Measurements from ENCODE around the gene KRTDAP. TPM values are rescaled to one million over a fixed set of nuclear protein-coding genes. Genes with fewer than 3 reads are reported as not detected.

KRTDAP gene
- total RNA-seq, 1 donor from 2014 or later, result not detected

- H3K79me2 ChIP-seq (ENCODE audit: insufficient read depth, low read length), result no peaks in the 10 kb centered on the region
- H3K36me3 ChIP-seq (ENCODE audit: insufficient read depth, low read length), result no peaks in the 10 kb centered on the region
- H3K4me1 Mint-ChIP-seq (ENCODE audit: low read depth, unreplicated experiment), result peaks cover 12% of the 10 kb centered on the region
- H3K4me3 ChIP-seq (ENCODE audit: insufficient read depth, low read depth, low read length), result no peak overlapping the region
- no peak overlapping the region for H3K4me3 Mint-ChIP-seq (ENCODE audit: unreplicated experiment)
- peaks cover 3% of the 10 kb centered on the region for H3K36me3 Mint-ChIP-seq (ENCODE audit: low read depth, unreplicated experiment)
- H3K9ac ChIP-seq (ENCODE audit: low read length), result no peak overlapping the region
- peaks cover 34% of the 10 kb centered on the region for H3K27me3 Mint-ChIP-seq (ENCODE audit: low read depth, unreplicated experiment)
- no peaks in the 10 kb centered on the region for H3K9me3 ChIP-seq (ENCODE audit: insufficient read depth, low read depth, low read length)
- FAIRE-seq, result no peak
- H3K4me2 ChIP-seq (ENCODE audit: low read length), result no peak overlapping the region
- H3K27ac Mint-ChIP-seq (ENCODE audit: unreplicated experiment), result no peak overlapping the region
- H3K27me3 ChIP-seq (ENCODE audit: insufficient read depth, low read length), result no peaks in the 10 kb centered on the region
- no peak for TF ChIP-seq CTCF (IDR thresholded peaks at IDR 0.05; ENCODE audit: insufficient read depth, low read depth, low read length)
- no peak for TF ChIP-seq EZH2 (IDR thresholded peaks at IDR 0.05; ENCODE audit: insufficient read depth, low read length)
- H3K4me1 ChIP-seq (ENCODE audit: insufficient read depth, low read length), result no peaks in the 10 kb centered on the region
- H3K9me3 Mint-ChIP-seq (ENCODE audit: unreplicated experiment), result no peaks in the 10 kb centered on the region
- no peak overlapping the region for H2AFZ ChIP-seq (ENCODE audit: low read depth, low read length)
- H3K27ac ChIP-seq (ENCODE audit: low read depth, low read length), result no peak overlapping the region
- DNase-seq (ENCODE audit: low read depth), result no peak
- no peaks in the 10 kb centered on the region for H4K20me1 ChIP-seq (ENCODE audit: insufficient read depth, low read length)
Measured at GRCh38 chr19:35460608-35461007, 29.7 kb downstream of the KRTDAP start.

- Histone ChIP-seq H2AFZ (ENCODE audit: low read depth, low read length) (no peak overlapping the region), H3K9me3 (ENCODE audit: insufficient read depth, low read depth, low read length) (no peaks in the 10 kb centered on the region), H3K79me2 (ENCODE audit: insufficient read depth, low read length) (no peaks in the 10 kb centered on the region), H3K4me1 (ENCODE audit: insufficient read depth, low read length) (no peaks in the 10 kb centered on the region), H3K9ac (ENCODE audit: low read length) (no peak overlapping the region), H3K4me3 (ENCODE audit: insufficient read depth, low read depth, low read length) (no peak overlapping the region), H3K36me3 (ENCODE audit: insufficient read depth, low read length) (no peaks in the 10 kb centered on the region), H3K27ac (ENCODE audit: low read depth, low read length) (no peak overlapping the region), H3K27me3 (ENCODE audit: insufficient read depth, low read length) (no peaks in the 10 kb centered on the region), H4K20me1 (ENCODE audit: insufficient read depth, low read length) (no peaks in the 10 kb centered on the region), H3K4me2 (ENCODE audit: low read length) (no peak overlapping the region)
- Mint-ChIP-seq H3K4me3 (ENCODE audit: unreplicated experiment) (no peak overlapping the region), H3K9me3 (ENCODE audit: unreplicated experiment) (no peaks in the 10 kb centered on the region), H3K36me3 (ENCODE audit: low read depth, unreplicated experiment) (peaks cover 3% of the 10 kb centered on the region), H3K27ac (ENCODE audit: unreplicated experiment) (no peak overlapping the region), H3K4me1 (ENCODE audit: low read depth, unreplicated experiment) (peaks cover 12% of the 10 kb centered on the region), H3K27me3 (ENCODE audit: low read depth, unreplicated experiment) (peaks cover 27% of the 10 kb centered on the region)
- no peak for DNase-seq (ENCODE audit: low read depth)
- no peak for FAIRE-seq
- TF ChIP-seq CTCF (IDR thresholded peaks at IDR 0.05; ENCODE audit: insufficient read depth, low read depth, low read length) (no peak), EZH2 (IDR thresholded peaks at IDR 0.05; ENCODE audit: insufficient read depth, low read length) (no peak)
Measured at GRCh38 chr19:35459414-35460082, 30.7 kb downstream of the KRTDAP start.

GRCh38 chr19:35458731-35459391, 31.4 kb downstream of the KRTDAP start:
- TF ChIP-seq CTCF (IDR thresholded peaks at IDR 0.05; ENCODE audit: insufficient read depth, low read depth, low read length) (no peak), EZH2 (IDR thresholded peaks at IDR 0.05; ENCODE audit: insufficient read depth, low read length) (no peak)
- Mint-ChIP-seq H3K9me3 (ENCODE audit: unreplicated experiment) (no peaks in the 10 kb centered on the region), H3K27ac (ENCODE audit: unreplicated experiment) (no peak overlapping the region), H3K36me3 (ENCODE audit: low read depth, unreplicated experiment) (peaks cover 3% of the 10 kb centered on the region), H3K27me3 (ENCODE audit: low read depth, unreplicated experiment) (peaks cover 25% of the 10 kb centered on the region), H3K4me1 (ENCODE audit: low read depth, unreplicated experiment) (peaks cover 12% of the 10 kb centered on the region), H3K4me3 (ENCODE audit: unreplicated experiment) (no peak overlapping the region)
- no peak for DNase-seq (ENCODE audit: low read depth)
- Histone ChIP-seq H3K4me3 (ENCODE audit: insufficient read depth, low read depth, low read length) (no peak overlapping the region), H3K27me3 (ENCODE audit: insufficient read depth, low read length) (no peaks in the 10 kb centered on the region), H3K79me2 (ENCODE audit: insufficient read depth, low read length) (no peaks in the 10 kb centered on the region), H3K27ac (ENCODE audit: low read depth, low read length) (no peak overlapping the region), H3K9me3 (ENCODE audit: insufficient read depth, low read depth, low read length) (no peaks in the 10 kb centered on the region), H3K4me2 (ENCODE audit: low read length) (no peak overlapping the region), H3K9ac (ENCODE audit: low read length) (no peak overlapping the region), H3K4me1 (ENCODE audit: insufficient read depth, low read length) (no peaks in the 10 kb centered on the region), H2AFZ (ENCODE audit: low read depth, low read length) (no peak overlapping the region), H4K20me1 (ENCODE audit: insufficient read depth, low read length) (no peaks in the 10 kb centered on the region), H3K36me3 (ENCODE audit: insufficient read depth, low read length) (no peaks in the 10 kb centered on the region)
- FAIRE-seq, result no peak

Data from astrocyte (in vitro differentiated cells and primary cell).